ENCODE data around the gene REXO1.

Gene REXO1

DNA sequence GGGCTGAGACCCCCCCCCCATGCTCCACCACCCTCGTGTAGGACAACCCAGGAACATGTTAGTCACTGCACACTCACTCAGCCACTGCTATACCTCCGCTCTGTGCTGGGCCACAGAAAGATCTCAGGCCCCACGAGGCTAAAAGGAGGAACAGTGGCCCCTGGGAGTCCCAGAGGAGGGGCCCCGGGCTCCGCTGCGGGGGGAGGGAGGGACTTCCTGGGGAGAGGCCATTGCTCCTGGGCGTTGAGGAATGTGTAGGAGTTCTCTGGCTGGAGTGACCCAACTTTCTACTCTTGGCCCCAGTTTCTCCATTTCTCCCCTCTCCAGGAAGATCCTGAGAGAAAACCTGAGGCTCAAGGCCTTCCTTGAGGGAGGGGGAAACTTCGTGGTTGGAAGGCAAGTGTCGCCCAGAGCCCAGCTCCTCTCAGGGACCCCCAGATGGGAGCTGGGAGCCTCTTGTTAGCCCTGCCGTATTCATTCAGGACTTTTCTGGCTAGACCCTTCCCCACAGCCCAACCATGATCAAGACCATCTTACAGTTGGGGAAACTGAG is 81.4 kb downstream of the REXO1 start:
- no peak for DNase-seq

DNA sequence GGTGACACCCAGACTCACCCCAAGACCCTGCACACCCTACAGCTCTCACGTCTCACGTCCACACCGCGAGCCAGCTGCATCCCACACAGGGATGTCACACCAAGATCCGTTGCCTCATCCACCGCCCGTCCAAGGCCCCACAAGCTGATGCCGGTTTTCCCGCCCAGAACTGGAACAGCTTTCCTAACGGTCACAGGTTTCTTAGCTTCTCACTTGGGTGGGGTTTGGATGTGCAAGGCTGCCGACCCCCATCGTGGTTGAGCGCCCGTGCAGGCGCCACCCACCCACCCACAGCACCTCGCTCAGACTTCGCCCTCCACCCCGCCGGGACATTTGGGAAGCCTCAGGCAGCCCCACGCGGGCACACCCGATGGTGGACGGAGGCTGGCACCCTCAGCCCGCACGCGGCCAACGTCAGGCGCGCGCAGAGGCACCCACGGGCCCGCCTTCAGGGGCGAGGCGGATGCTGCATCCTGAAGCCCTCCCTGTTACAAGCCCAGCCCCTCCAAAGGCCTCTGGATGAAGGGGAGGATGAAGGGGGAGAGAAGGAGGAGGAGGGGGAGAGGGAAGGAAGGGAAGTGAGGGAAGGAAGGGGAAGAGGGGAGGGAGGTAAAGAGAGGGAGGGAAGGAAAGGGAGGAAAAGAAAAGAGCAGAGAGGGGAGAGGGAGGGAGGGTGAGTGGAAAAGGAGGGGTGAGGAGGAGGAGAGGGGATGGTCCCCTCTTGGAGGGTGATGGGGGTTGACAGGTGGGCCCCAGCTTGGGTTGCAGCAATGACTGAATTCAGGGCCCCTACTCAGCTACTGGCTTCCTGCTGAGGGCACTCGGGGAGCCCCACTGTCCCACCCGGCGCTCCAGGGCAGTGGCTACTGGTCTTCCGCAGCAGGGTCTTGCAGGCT is 82.1 kb downstream of the REXO1 start:
- no peak for DNase-seq

Measured in CD4-positive, alpha-beta T cell treated with Interleukin-4 for 4 hours (primary cell).